SH-SY5Y (cell line): ENCODE results near the gene PRR7.

Source experiments
- GATA2 ChIP-seq: IDR thresholded peaks from 2 replicates; pipeline ENCODE4 v1.6.1; 2011; ENCODE audit warnings: mild to moderate bottlenecking, low read depth, low read length
- GATA3 ChIP-seq: IDR thresholded peaks from 2 replicates; pipeline ENCODE4 v1.6.1; 2011; ENCODE audit warnings: low read depth, mild to moderate bottlenecking, low read length, moderate library complexity

DNA sequence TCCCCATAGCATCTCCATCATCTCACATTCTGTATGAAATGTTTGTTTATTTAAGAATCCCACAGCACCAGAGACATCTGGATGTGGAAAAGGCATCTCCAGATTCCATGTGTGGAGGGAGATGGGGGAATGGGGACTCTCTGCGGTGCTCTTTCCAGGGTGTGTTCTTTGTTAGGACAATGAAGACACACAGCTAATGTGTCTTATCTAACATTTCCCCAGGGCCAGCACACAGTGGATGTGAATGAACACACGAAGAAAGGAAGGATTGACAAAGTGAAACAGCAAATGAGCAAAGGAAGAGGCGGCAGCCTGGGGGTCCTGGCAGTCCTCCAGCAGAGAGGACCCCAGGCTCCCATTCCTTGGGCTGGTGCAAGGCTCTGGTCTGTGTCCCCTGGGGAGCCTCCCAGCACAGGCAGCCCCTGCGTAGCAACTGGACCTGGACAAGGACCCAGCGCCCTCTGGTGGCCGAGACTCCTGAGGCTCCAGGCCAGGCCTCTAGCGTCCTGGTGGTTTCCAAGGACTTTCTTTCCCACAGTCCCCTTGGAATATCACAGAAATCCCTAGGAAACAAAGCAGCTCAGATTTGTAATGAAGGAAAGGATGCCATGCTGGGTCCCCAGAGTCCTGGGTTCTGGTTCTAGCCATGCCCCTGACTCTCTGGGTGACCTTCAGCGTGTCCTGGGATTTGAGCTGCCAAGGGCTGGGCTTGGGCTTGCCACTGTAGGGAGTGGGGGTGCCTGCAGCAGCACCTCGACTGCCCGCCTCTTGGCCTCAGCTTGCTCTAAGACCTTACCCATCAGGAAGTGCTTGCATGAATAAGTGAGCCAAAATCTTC lies 54.3 kb downstream of the PRR7 start:
- TF ChIP-seq GATA3 (no peak), GATA2 (peak; percentile 13; the same call in 1 of the 2 replicates)
